DMS153 treated with DMSO at 0.1 percent for 48 hours (cell line): ENCODE measurements around the gene PPARD.

Source experiments
- DNase-seq: peaks from one replicate; lab custom pipeline; 2025; ENCODE audit not compliant: unreplicated experiment; lab: John Stamatoyannopoulos, UW

The PPARD gene

GRCh38 chr6:35354361-35355135 lies 12.2 kb downstream of the PPARD start:
- DNase-seq = no peak

- DNase-seq = no peak
Observed at GRCh38 chr6:35356391-35356790, 14.0 kb downstream of the PPARD start.

DNA sequence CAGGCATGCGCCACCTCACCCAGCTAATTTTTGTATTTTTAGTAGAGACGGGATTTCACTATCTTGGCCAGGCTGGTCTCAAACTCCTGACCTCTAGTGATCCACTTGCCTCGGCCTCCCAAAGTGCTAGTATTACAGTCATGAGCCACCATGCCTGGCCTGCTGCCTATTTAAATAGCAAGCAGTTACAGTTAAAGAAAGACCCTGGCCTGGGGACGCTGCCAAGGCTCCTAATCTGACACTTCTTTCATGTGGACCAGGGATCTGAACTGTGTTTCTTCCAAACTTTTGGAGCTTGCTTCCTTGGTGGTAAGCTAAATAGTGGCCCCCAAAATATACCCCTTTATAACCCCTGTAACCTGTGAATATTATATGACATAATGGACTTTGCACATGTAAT lies 15.3 kb downstream of the PPARD start:
- DNase-seq = no peak

DNA sequence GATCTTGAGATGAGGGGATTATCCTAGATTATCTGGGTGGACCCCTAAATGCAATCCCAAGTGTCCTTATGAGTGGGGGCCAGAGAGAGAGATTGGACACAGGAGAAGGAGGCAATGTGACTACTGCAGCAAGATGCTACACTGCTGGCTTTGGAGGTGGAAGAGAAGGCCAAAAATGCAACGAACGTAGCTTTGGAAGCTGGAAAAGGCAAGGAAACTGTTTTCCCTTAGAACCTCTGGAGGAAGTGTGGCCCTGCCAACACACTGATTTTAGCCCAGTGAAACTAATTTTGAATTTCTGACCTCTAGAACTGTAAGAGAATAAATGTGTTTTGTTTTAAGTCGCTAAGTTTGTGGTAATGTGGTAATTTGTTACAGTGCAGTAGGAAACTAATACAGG lies 15.7 kb downstream of the PPARD start:
- DNase-seq = no peak

- DNase-seq = no peak
Observed at GRCh38 chr6:35359346-35359743, 17.0 kb downstream of the PPARD start.

DNA sequence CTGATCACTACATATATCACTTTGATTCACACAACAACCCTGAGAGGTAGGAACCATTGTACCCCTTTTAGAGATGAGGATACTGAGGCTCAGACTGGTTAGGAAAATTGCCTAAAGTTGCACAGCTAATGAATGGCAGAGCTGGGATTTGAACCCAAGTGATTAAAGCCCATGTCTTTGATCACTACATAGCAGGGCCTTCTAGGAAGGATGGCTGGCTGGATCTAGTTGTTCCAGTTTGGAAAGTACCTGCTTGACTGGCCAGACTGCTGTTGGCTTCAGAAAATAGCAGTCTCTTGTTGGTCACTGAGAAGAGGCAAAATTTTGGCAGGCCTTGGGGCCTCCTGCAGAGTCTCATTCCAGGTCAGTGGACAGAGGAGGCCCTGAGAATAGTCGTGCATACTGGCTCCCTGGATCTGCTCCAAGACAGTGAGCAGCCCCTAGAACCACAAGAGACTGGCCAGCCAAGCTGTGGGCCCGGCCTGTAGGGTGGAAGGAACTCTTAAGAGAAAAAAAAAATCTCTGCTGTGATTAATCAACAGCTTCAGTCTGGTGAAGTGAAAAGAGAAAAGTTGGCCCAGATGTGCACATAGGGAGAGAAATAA lies 17.5 kb downstream of the PPARD start:
- DNase-seq = no peak

- no peak for DNase-seq
Observed at GRCh38 chr6:35360349-35361138, 18.2 kb downstream of the PPARD start.

DNA sequence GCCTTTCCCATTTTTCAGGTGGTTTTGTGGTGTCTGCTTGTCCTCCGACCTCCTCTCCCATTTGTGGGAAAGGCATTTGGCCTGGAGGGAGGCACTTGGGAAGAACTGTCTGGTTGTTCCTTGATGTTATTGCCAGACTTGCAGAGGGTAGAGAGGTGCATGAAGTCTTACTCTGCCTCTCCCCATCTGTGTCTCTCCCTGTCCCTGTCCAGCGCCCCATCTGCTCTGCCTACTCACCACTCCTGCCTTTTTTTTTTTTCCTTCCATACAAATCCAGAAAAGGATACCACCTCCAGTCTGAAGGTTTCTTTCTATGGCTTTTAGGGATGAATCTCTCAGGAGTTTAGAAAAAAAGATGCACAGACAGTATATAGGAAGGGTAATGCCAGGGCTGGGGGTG lies 19.8 kb downstream of the PPARD start:
- no peak for DNase-seq

GRCh38 chr6:35363293-35363750 lies 21.0 kb downstream of the PPARD start:
- DNase-seq = no peak

DNA sequence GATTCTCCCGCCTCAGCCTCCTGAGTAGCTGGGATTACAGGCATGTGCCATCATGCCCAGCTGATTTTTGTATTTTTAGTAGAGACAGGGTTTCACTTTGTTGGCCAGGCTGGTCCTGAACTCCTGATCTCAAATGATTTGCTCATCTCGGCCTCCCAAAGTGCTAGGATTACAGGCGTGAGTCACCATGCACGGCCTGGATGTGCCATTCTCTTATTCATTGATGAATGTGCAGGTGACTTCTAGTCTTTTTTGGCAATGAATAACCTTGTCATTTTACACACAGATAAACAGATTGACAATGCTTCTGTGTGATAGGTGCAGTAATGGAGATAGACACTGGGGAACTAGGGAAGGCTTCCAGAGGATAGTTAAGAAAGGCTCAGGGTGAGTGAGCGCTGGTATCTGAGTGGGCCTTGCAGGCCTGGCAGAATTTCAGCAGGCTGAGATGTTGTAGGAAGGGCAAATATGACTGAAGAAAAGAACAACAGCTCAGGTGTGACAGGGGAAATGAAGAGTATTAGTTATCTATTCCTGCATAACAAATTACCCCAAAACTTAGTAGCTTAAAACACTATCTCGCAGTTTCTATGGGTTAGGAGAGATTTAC lies 23.3 kb downstream of the PPARD start:
- no peak for DNase-seq

- no peak for DNase-seq
Observed at GRCh38 chr6:35366204-35366596, 23.8 kb downstream of the PPARD start.

DNA sequence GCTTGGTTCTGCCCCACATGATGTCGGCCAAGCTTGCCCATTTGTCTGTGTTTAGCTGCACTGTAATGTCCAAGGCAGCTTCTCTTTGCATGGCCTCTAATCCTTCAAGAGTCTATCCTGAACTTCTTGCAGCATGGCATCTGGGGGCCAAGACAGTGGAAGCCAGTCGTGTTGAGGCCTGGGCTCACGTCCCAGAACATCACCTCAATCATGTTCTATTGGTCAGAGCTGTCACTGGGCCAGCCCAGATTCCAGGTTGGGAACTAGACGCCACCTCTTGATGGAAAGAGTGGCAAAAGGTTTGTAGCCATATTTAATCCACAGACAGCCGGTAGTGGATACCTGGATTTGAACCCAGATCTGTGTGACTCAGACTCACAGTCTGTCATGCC lies 25.3 kb downstream of the PPARD start:
- no peak for DNase-seq

- DNase-seq = no peak
Observed at GRCh38 chr6:35368038-35368887, 25.9 kb downstream of the PPARD start.

GRCh38 chr6:35370124-35370741 lies 27.9 kb downstream of the PPARD start:
- DNase-seq = no peak

DNA sequence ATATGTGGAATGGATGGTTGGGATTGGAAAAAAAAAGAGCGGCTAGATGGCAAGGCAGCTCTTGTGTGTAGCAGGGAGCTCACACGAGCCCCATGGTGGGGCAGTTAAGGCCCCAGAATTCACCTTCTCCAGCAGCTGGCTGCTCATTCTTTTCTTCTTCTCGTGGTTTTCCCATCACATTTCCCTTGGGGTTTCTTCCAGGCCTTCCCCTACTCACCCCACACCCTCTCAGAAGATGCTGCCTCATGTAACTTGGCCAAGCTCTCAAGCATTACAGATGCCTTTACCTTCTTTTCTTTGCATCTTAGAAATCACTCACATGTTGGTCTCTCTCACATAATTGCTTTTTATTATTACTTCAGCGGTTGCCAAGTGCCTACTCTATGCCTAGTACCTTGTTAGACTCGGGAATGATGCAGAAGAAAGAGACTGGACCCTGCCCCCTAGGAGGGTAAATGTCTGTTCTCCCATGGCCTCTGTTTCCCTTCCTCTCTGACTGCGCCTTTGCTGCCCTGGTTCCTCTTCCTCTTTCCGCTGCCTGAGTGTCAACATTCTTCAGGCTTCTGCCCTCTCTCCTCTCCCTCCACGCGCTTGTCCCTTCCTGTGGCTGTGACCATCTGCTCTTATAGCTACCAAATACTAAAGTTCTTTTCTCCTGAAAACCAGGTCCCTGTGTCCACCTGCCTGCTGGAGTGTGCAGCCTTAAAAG lies 28.6 kb downstream of the PPARD start:
- DNase-seq = no peak

DNA sequence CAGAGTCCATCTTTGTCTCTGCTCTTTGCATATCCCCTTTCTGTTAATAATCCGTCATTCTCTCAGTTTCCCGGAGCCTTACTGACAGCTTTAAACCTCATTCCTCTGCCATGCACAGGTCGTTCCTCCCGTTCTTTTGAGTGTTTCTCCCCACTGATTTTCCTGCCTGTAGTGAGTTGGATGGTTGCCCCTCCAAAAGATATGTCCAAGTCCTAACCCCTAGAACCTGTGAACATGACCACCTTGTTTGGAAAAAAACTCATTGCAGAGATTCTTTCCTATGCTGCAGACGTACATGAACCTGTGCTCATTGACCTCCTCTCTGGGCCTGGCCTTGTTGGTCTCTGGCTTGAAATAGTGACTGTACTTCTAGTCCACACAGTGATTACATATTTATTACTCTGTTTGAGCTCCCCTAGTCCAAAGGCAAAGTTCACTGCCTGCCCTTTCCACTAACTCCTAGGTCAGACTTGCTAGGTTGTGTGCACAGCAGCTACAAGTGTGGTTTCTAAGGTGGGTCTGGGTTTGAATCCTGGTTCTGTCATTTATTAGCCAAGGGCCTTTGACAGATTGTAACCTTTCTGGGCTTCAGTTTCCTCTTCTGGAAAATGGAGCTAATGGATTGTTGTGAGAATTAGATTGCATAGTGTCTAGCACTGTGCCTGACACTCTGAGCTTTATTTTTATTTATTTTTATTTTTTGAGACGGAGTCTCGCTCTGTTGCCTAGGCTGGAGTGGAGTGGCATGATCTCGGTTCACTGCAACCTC lies 29.3 kb downstream of the PPARD start:
- DNase-seq = no peak

DNA sequence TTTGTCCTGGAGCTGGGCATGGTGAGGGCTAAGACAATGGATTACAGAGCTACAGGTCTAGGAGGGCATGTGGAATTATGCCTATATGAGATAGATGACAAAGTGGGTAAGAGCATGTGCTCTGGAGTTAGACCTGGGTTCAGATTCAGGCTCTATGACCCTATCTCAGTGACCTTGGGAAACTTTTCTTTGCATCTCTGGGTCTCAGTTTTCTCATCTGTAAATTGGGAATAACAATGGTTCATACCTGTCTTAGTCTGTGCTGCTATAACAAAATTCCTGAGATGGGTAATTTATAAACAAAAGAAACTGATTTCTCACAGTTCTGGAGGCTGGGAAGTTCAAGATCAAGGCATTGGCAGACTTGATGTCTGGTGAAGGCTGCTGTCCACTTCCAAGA lies 30.3 kb downstream of the PPARD start:
- DNase-seq = no peak

DNA sequence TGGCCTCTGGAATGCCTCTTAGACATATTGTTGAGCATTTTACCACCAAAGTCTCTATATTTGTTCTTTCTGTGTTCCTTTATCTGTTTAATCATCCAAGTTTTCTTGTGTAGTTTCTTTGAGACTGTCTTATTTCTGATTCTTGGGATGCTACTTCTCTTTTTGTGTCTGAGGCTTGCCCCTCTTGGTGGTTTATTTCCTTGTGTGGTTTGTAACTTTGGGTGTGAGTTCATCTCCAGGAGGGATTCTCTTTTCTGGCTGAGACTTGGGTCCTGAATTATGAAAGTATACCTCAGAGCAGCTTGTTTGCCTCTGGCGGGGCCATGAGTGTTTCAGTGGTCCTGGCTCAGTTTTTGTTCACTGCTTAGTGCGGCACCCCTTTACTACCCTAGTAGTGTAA lies 33.9 kb downstream of the PPARD start:
- no peak for DNase-seq

DNA sequence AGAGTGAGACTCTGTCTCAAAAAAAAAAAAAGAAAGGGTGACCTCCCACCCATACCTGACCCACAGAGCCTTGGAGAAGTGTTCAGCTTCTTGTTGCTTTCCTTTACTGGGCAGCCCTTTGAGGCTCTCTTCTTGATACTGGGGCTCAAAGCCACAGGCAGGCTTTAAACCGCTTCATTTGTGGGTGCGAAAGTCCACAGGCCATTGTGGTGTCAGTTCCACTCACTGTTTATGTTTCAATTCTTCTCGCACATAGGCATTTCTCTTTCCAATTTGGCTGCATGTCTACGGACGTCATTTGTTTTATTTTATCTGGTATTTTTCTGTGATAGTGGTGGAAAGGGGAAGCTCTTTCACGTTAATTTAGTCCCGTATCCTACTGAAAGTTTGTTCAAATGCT lies 34.6 kb downstream of the PPARD start:
- DNase-seq = no peak
